Nephron progenitor cell (in vitro differentiated cells): ENCODE measurements around the gene SLC23A2.
"Not testable (repeated sequence)": the region's sequence is repeated elsewhere in the genome, so short reads cannot be mapped to it uniquely, and the experiment has no call there.

Source experiments
- DNase-seq: peaks from one replicate; pipeline ENCODE4 v3.0.0; 2021
- H3K27ac Mint-ChIP-seq: 2 replicates; pipeline ENCODE4 v1.8.0; 2021; ENCODE audit warnings: mild to moderate bottlenecking, moderate library complexity, mixed read lengths
- H3K27me3 Mint-ChIP-seq: 2 replicates; pipeline ENCODE4 v1.8.0; 2021; ENCODE audit warnings: mild to moderate bottlenecking, low read depth, mixed read lengths; ENCODE audit not compliant: poor library complexity
- H3K36me3 Mint-ChIP-seq: 2 replicates; pipeline ENCODE4 v1.8.0; 2021; ENCODE audit warnings: low read depth, mixed read lengths
- H3K4me1 Mint-ChIP-seq: 2 replicates; pipeline ENCODE4 v1.8.0; 2021; ENCODE audit warnings: mixed read lengths
- H3K4me3 Mint-ChIP-seq: 2 replicates; pipeline ENCODE4 v1.8.0; 2021; ENCODE audit warnings: mild to moderate bottlenecking, moderate library complexity, mixed read lengths
- H3K9me3 Mint-ChIP-seq: 2 replicates; pipeline ENCODE4 v1.8.0; 2021; ENCODE audit warnings: mild to moderate bottlenecking, moderate library complexity, mixed read lengths
- CTCF ChIP-seq: fragments of 200-600 bp; sonication (generic); IDR thresholded peaks from 2 replicates; pipeline ENCODE4 v1.5.0; 2021; ENCODE audit warnings: antibody characterized with exemption

The SLC23A2 gene

GRCh38 chr20:5040345-5040744 is 39.0 kb upstream of the SLC23A2 start:
- H3K4me3 Mint-ChIP-seq, result no peak overlapping the region
- no peak overlapping the region for H3K27ac Mint-ChIP-seq
- H3K27me3 Mint-ChIP-seq, result peaks cover 10% of the 10 kb centered on the region
- no peaks in the 10 kb centered on the region for H3K9me3 Mint-ChIP-seq
- no peaks in the 10 kb centered on the region for H3K4me1 Mint-ChIP-seq
- H3K36me3 Mint-ChIP-seq, result no peaks in the 10 kb centered on the region
- DNase-seq, result no peak
- no peak for TF ChIP-seq CTCF

GRCh38 chr20:5039889-5040288 is 38.6 kb upstream of the SLC23A2 start:
- no peak for TF ChIP-seq CTCF
- H3K4me3 Mint-ChIP-seq, result no peak overlapping the region
- no peaks in the 10 kb centered on the region for H3K36me3 Mint-ChIP-seq
- H3K27me3 Mint-ChIP-seq, result peaks cover 10% of the 10 kb centered on the region
- no peak for DNase-seq
- H3K9me3 Mint-ChIP-seq, result no peaks in the 10 kb centered on the region
- H3K4me1 Mint-ChIP-seq, result no peaks in the 10 kb centered on the region
- no peak overlapping the region for H3K27ac Mint-ChIP-seq

DNA sequence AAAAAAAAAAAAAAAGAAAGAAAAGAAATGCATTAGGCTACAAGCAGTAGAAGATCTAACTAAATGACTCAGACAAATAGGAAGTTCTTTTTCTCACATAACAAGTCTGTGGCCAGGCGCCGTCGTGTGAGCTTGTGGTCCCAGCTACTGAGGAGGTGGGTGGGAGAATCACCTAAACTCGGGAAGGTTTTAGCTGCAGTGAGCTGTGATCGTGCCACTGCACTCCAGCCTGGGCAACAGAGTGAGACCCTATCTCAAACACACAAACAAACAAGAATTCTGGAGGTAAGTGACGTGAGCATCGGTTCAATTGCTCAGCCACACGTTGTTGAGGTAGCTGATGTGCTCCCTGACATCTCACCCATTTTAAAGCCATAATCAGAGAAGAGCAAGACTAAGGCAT is 37.9 kb upstream of the SLC23A2 start:
- Mint-ChIP-seq H3K4me1 (no peaks in the 10 kb centered on the region), H3K27ac (no peak overlapping the region), H3K27me3 (peaks cover 5% of the 10 kb centered on the region), H3K36me3 (no peaks in the 10 kb centered on the region), H3K4me3 (no peak overlapping the region), H3K9me3 (no peaks in the 10 kb centered on the region)
- TF ChIP-seq CTCF, result no peak
- DNase-seq, result no peak

GRCh38 chr20:5036828-5037227 is 35.5 kb upstream of the SLC23A2 start:
- Mint-ChIP-seq H3K4me1 (no peaks in the 10 kb centered on the region), H3K36me3 (no peaks in the 10 kb centered on the region), H3K27ac (no peak overlapping the region), H3K4me3 (no peak overlapping the region), H3K27me3 (peaks cover 5% of the 10 kb centered on the region), H3K9me3 (no peaks in the 10 kb centered on the region)
- DNase-seq, result no peak
- no peak for TF ChIP-seq CTCF

GRCh38 chr20:5035518-5035917 is 34.2 kb upstream of the SLC23A2 start:
- H3K4me1 Mint-ChIP-seq, H3K9me3 Mint-ChIP-seq, H3K4me3 Mint-ChIP-seq, H3K36me3 Mint-ChIP-seq, DNase-seq, H3K27ac Mint-ChIP-seq, H3K27me3 Mint-ChIP-seq: not testable (repeated sequence)

GRCh38 chr20:5033566-5033965 is 32.3 kb upstream of the SLC23A2 start:
- H3K9me3 Mint-ChIP-seq, result peaks cover 6% of the 10 kb centered on the region
- DNase-seq, result no peak
- no peak for TF ChIP-seq CTCF
- H3K27me3 Mint-ChIP-seq, result peaks cover 4% of the 10 kb centered on the region
- no peaks in the 10 kb centered on the region for H3K4me1 Mint-ChIP-seq
- H3K36me3 Mint-ChIP-seq, result peaks cover 3% of the 10 kb centered on the region
- H3K4me3 Mint-ChIP-seq, result no peak overlapping the region
- H3K27ac Mint-ChIP-seq, result no peak overlapping the region

- H3K36me3 Mint-ChIP-seq, DNase-seq, H3K27ac Mint-ChIP-seq, H3K9me3 Mint-ChIP-seq, H3K4me1 Mint-ChIP-seq, H3K27me3 Mint-ChIP-seq, H3K4me3 Mint-ChIP-seq: not testable (repeated sequence)
Observed at GRCh38 chr20:5031701-5032100, 30.4 kb upstream of the SLC23A2 start.
